OCI-LY1 (cell line): ENCODE results near the gene EPRS1.

Experiments
- H2AFZ ChIP-seq: fragments of 200-600 bp; sonication (generic), shearing (Covaris generic); 2 replicates; pipeline ENCODE4 v1.6.0; 2014; ENCODE audit warnings: antibody characterized with exemption, mild to moderate bottlenecking, low read length
- H3F3A ChIP-seq: fragments of 200-600 bp; sonication (generic), shearing (Covaris generic); 2 replicates; pipeline ENCODE4 v1.6.0; 2014; ENCODE audit warnings: mild to moderate bottlenecking, antibody characterized with exemption, low read length, moderate library complexity; ENCODE audit not compliant: insufficient read depth
- H3K27ac ChIP-seq: fragments of 200-600 bp; sonication (generic); 2 replicates; pipeline ENCODE4 v1.5.1; 2014; ENCODE audit warnings: low read length, mixed run types, mild to moderate bottlenecking, low read depth; ENCODE audit not compliant: poor library complexity, severe bottlenecking
- H3K27me3 ChIP-seq: fragments of 200-600 bp; sonication (generic); 2 replicates; pipeline ENCODE4 v1.6.0; 2014; ENCODE audit warnings: antibody characterized with exemption, mild to moderate bottlenecking, low read length, moderate library complexity; ENCODE audit not compliant: insufficient read depth
- H3K36me3 ChIP-seq: fragments of 200-600 bp; sonication (generic); 2 replicates; pipeline ENCODE4 v1.6.1; 2014; ENCODE audit warnings: mild to moderate bottlenecking, antibody characterized with exemption, low read length, moderate library complexity, mixed read lengths; ENCODE audit not compliant: insufficient read depth
- H3K4me1 ChIP-seq: fragments of 200-600 bp; sonication (generic); 2 replicates; pipeline ENCODE4 v1.5.1; 2014; ENCODE audit warnings: mild to moderate bottlenecking, low read length, moderate library complexity; ENCODE audit not compliant: insufficient read depth, severe bottlenecking
- H3K4me2 ChIP-seq: fragments of 200-600 bp; sonication (generic), shearing (Covaris generic); 2 replicates; pipeline ENCODE4 v1.6.1; 2014; ENCODE audit warnings: low read length
- H3K4me3 ChIP-seq: fragments of 200-600 bp; sonication (generic); 2 replicates; pipeline ENCODE4 v1.5.1; 2014; ENCODE audit warnings: low read length, low read depth, mild to moderate bottlenecking, mixed read lengths; ENCODE audit not compliant: poor library complexity, severe bottlenecking
- H3K79me2 ChIP-seq: fragments of 200-600 bp; shearing (Covaris generic); 2 replicates; pipeline ENCODE4 v1.6.1; 2016; ENCODE audit warnings: mixed run types, low read length, mixed read lengths; ENCODE audit not compliant: insufficient read depth
- H3K9ac ChIP-seq: fragments of 200-600 bp; sonication (generic), shearing (Covaris generic); 2 replicates; pipeline ENCODE4 v1.6.1; 2014; ENCODE audit warnings: mild to moderate bottlenecking, low read length, mixed read lengths
- H3K9me2 ChIP-seq: fragments of 200-600 bp; sonication (generic), shearing (Covaris generic); 2 replicates; pipeline ENCODE4 v1.6.1; 2014; ENCODE audit warnings: low read depth, mild to moderate bottlenecking, low read length, mixed read lengths
- H3K9me3 ChIP-seq: fragments of 200-600 bp; shearing (Covaris generic); 2 replicates; pipeline ENCODE4 v1.6.1; 2014; ENCODE audit warnings: low read length, mixed read lengths
- H4K20me1 ChIP-seq: fragments of 200-600 bp; sonication (generic), shearing (Covaris generic); 2 replicates; pipeline ENCODE4 v1.6.0; 2016; ENCODE audit warnings: mild to moderate bottlenecking, low read length; ENCODE audit not compliant: insufficient read depth
- CTCF ChIP-seq: fragments of 200-600 bp; sonication (generic), shearing (Covaris generic); IDR thresholded peaks from 2 replicates; pipeline ENCODE4 v1.5.1; 2017; ENCODE audit warnings: mild to moderate bottlenecking, antibody characterized with exemption, low read length, moderate library complexity, mixed read lengths
- EZH2 ChIP-seq: fragments of 200-600 bp; sonication (generic), shearing (Covaris generic); IDR thresholded peaks from 2 replicates; pipeline ENCODE4 v1.8.0; 2017; ENCODE audit warnings: borderline replicate concordance, mixed run types, mild to moderate bottlenecking, antibody characterized with exemption, low read length, moderate library complexity, mixed read lengths

The EPRS1 gene

DNA sequence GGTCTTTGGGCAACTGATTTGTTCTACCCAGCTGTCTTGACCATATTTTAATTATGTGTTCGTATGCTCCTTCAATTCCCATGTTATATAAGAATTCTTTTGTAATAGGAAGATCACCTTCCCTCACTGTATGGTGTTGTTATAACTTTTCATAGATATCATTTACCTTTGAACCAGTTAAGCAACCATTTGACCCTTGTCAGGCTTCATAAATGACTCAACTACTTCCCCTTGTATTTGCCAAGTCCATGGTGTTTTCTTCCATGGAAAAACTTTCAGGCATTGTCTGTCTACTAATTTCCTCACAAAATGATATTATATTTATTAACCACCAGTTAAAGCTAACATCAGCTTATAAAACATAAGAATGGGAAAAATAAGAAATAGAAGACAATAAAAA, 38.2 kb upstream of the EPRS1 start:
- no peaks in the 10 kb centered on the region for H3K9me3 ChIP-seq
- no peak overlapping the region for H3K4me3 ChIP-seq
- H4K20me1 ChIP-seq, result no peaks in the 10 kb centered on the region
- TF ChIP-seq EZH2 (no peak), CTCF (no peak)
- no peak overlapping the region for H3K27ac ChIP-seq
- no peak overlapping the region for H3K4me2 ChIP-seq
- no peak overlapping the region for H3K9ac ChIP-seq
- H3F3A ChIP-seq, result no peaks in the 10 kb centered on the region
- no peaks in the 10 kb centered on the region for H3K9me2 ChIP-seq
- H2AFZ ChIP-seq, result no peak overlapping the region
- H3K36me3 ChIP-seq, result peaks cover 24% of the 10 kb centered on the region
- peaks cover 16% of the 10 kb centered on the region for H3K4me1 ChIP-seq
- no peaks in the 10 kb centered on the region for H3K27me3 ChIP-seq
- H3K79me2 ChIP-seq, result peaks cover 13% of the 10 kb centered on the region

DNA sequence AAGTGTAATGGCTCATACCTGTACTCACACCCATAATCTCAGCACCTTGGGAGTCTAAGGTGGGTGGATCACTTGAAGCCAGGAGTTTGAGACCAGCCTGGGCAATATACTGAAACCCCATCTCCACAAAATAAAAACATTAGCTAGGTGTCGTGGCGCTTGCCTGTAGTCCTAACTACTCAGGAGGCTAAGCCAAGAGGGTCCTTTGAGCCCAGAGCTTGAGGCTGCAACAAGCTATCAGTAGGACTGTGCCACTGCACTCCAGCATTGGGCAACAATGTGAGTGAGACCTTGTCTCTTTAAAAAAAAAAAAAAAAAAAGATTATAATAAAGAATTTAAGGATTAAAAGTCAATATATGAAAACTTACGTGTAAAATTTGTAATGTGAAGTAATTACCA, 31.6 kb upstream of the EPRS1 start:
- Histone ChIP-seq H3K4me1 (no peaks in the 10 kb centered on the region), H3K9ac (no peak overlapping the region), H3K4me3 (no peak overlapping the region), H3K9me2 (no peaks in the 10 kb centered on the region), H4K20me1 (no peaks in the 10 kb centered on the region), H3K27ac (no peak overlapping the region), H3F3A (no peaks in the 10 kb centered on the region), H3K79me2 (no peaks in the 10 kb centered on the region), H3K4me2 (no peak overlapping the region), H2AFZ (no peak overlapping the region), H3K27me3 (no peaks in the 10 kb centered on the region), H3K36me3 (peaks cover 44% of the 10 kb centered on the region), H3K9me3 (no peaks in the 10 kb centered on the region)
- TF ChIP-seq CTCF, result no peak
- no peak for TF ChIP-seq EZH2

GRCh38 chr1:220076861-220077762, 30.8 kb upstream of the EPRS1 start:
- Histone ChIP-seq H3K4me3 (no peak overlapping the region), H3K79me2 (no peaks in the 10 kb centered on the region), H3K27me3 (no peaks in the 10 kb centered on the region), H4K20me1 (no peaks in the 10 kb centered on the region), H3K9ac (no peak overlapping the region), H3K4me2 (no peak overlapping the region), H3K27ac (no peak overlapping the region), H3F3A (no peaks in the 10 kb centered on the region), H3K9me3 (no peaks in the 10 kb centered on the region), H3K4me1 (no peaks in the 10 kb centered on the region), H3K36me3 (peaks cover 52% of the 10 kb centered on the region), H3K9me2 (no peaks in the 10 kb centered on the region), H2AFZ (no peak overlapping the region)
- no peak for TF ChIP-seq EZH2
- no peak for TF ChIP-seq CTCF
